ENCODE results near the gene TCHH.

The TCHH gene

GRCh38 chr1:152125834-152126443 lies 10.7 kb upstream of the TCHH start:
- Histone ChIP-seq H3K9ac (ENCODE audit: insufficient read length) (no peak overlapping the region), H3K4me3 (no peak overlapping the region)

GRCh38 chr1:152118915-152119314 lies 3.7 kb upstream of the TCHH start:
- no peaks in the 10 kb centered on the region for H3K36me3 ChIP-seq (ENCODE audit: insufficient read depth, low read length)
- TF ChIP-seq POLR2AphosphoS5 (IDR thresholded peaks at IDR 0.05; ENCODE audit: borderline replicate concordance, low read depth, low read length) (no peak), FOXP2 (optimal IDR thresholded peaks at IDR 0.05; ENCODE audit: control extremely low read depth, extremely low read length, insufficient read depth) (no peak), EZH2 (IDR thresholded peaks at IDR 0.05) (no peak)
- no peak overlapping the region for H3K27ac ChIP-seq
- no peak overlapping the region for H3K9ac ChIP-seq (ENCODE audit: insufficient read length)
- H3K9me3 ChIP-seq (ENCODE audit: low read depth, low read length) = no peaks in the 10 kb centered on the region
- no peak overlapping the region for H3K4me3 ChIP-seq
- no peak for DNase-seq (ENCODE audit: low read depth, low spot score)

More at GRCh38 chr1:152125834-152126443, 10.7 kb upstream of the TCHH start:
- no peak overlapping the region for H3K27ac ChIP-seq
- TF ChIP-seq POLR2AphosphoS5 (IDR thresholded peaks at IDR 0.05; ENCODE audit: borderline replicate concordance, low read depth, low read length) (no peak), EZH2 (IDR thresholded peaks at IDR 0.05) (no peak)
- no peak for DNase-seq (ENCODE audit: low read depth, low spot score)
- H3K36me3 ChIP-seq (ENCODE audit: insufficient read depth, low read length) = no peaks in the 10 kb centered on the region
- no peaks in the 10 kb centered on the region for H3K9me3 ChIP-seq (ENCODE audit: low read depth, low read length)

GRCh38 chr1:152112885-152113432 lies 2.3 kb downstream of the TCHH start:
- H3K27ac ChIP-seq = no peak overlapping the region
- TF ChIP-seq EZH2 (IDR thresholded peaks at IDR 0.05) (no peak), FOXP2 (optimal IDR thresholded peaks at IDR 0.05; ENCODE audit: control extremely low read depth, extremely low read length, insufficient read depth) (no peak), POLR2AphosphoS5 (IDR thresholded peaks at IDR 0.05; ENCODE audit: borderline replicate concordance, low read depth, low read length) (no peak)
- peaks cover 3% of the 10 kb centered on the region; the same call in 1 of the 2 replicates for H3K9me3 ChIP-seq (ENCODE audit: low read depth, low read length)
- DNase-seq (ENCODE audit: low read depth, low spot score) = no peak
- no peaks in the 10 kb centered on the region for H3K36me3 ChIP-seq (ENCODE audit: insufficient read depth, low read length)
- peak overlapping the region; percentile 76 for H3K4me3 ChIP-seq
- no peak overlapping the region for H3K9ac ChIP-seq (ENCODE audit: insufficient read length)

- Histone ChIP-seq H3K9me3 (ENCODE audit: low read depth, low read length) (peaks cover 3% of the 10 kb centered on the region; the same call in 1 of the 2 replicates), H3K4me3 (peak overlapping the region; percentile 76), H3K27ac (no peak overlapping the region), H3K36me3 (ENCODE audit: insufficient read depth, low read length) (no peaks in the 10 kb centered on the region), H3K9ac (ENCODE audit: insufficient read length) (no peak overlapping the region)
- no peak for DNase-seq (ENCODE audit: low read depth, low spot score)
- TF ChIP-seq POLR2AphosphoS5 (IDR thresholded peaks at IDR 0.05; ENCODE audit: borderline replicate concordance, low read depth, low read length) (no peak), FOXP2 (optimal IDR thresholded peaks at IDR 0.05; ENCODE audit: control extremely low read depth, extremely low read length, insufficient read depth) (no peak), EZH2 (IDR thresholded peaks at IDR 0.05) (no peak)
Measured at GRCh38 chr1:152112101-152112884, 3.0 kb downstream of the TCHH start.

DNA sequence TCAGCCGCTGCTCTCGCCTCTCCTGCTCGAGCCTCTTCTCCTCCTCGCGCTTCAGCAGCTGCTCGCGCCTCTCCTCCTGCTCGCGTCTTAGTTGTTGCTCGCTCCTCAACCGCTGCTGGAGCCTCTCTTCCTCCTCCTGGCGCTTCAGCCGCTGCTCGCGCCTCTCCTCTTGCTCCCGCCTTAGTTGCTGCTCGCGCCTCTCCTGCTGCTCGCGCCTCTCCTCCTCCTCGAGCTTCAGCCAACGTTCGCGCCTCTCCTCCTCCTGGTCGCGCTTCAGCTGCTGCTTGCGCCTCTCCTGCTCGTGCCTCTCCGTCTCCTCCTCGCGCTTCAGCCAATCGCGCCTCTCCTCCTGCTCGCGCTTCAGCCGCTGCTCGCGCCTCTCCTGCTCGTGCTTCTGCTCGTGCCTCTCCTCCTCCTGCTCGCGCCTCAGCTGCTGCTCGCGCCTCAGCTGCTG lies 3.7 kb downstream of the TCHH start:
- no peak for DNase-seq (ENCODE audit: low read depth, low spot score)
- no peak overlapping the region for H3K9ac ChIP-seq (ENCODE audit: insufficient read length)
- H3K4me3 ChIP-seq = peak overlapping the region; percentile 76
- no peaks in the 10 kb centered on the region for H3K36me3 ChIP-seq (ENCODE audit: insufficient read depth, low read length)
- no peak overlapping the region for H3K27ac ChIP-seq
- TF ChIP-seq EZH2 (IDR thresholded peaks at IDR 0.05) (no peak), FOXP2 (optimal IDR thresholded peaks at IDR 0.05; ENCODE audit: control extremely low read depth, extremely low read length, insufficient read depth) (no peak)
- peaks cover 3% of the 10 kb centered on the region; the same call in 1 of the 2 replicates for H3K9me3 ChIP-seq (ENCODE audit: low read depth, low read length)

DNA sequence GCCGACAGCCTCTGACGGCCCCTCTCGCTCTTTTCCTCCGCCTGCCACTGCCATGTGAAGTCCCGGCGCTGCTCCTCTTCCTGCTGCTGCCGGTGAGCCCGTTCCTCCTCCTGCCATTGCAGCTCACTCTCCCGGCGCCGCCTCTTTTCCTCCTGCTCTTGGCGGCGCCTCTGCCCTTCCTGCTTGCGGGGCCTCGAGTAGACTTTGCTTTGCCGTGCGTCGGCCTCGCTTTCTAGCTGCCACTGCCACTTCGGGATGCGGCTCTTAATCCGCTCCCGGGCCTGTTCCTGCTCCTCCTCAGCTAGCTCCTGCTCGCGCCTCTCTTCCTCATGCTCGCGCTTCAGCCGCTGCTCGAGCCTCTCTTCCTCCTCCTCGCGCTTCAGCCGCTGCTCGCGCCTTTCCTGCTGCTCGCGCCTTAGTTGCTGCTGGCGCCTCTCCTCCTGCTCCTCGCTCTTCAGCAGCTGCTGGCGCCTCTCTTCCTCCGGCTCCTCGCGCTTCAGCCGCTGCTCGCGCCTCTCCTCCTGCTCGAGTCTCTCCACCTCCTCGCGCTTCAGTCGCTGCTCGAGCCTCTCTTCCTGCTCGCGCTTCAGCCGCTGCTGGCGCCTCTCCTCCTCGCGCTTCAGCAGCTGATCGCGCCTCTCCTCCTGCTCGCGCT lies 4.3 kb downstream of the TCHH start:
- no peak for DNase-seq (ENCODE audit: low read depth, low spot score)
- TF ChIP-seq POLR2AphosphoS5 (IDR thresholded peaks at IDR 0.05; ENCODE audit: borderline replicate concordance, low read depth, low read length) (no peak), EZH2 (IDR thresholded peaks at IDR 0.05) (no peak), FOXP2 (optimal IDR thresholded peaks at IDR 0.05; ENCODE audit: control extremely low read depth, extremely low read length, insufficient read depth) (no peak)
- H3K36me3 ChIP-seq (ENCODE audit: insufficient read depth, low read length) = no peaks in the 10 kb centered on the region
- no peak overlapping the region for H3K27ac ChIP-seq
- H3K9me3 ChIP-seq (ENCODE audit: low read depth, low read length) = peaks cover 3% of the 10 kb centered on the region; the same call in 1 of the 2 replicates
- H3K9ac ChIP-seq (ENCODE audit: insufficient read length) = no peak overlapping the region
- H3K4me3 ChIP-seq = peak overlapping the region; percentile 76

- H3K9ac ChIP-seq (ENCODE audit: insufficient read length) = no peak overlapping the region
- no peak overlapping the region for H3K27ac ChIP-seq
- peak overlapping the region; percentile 76 for H3K4me3 ChIP-seq
Measured at GRCh38 chr1:152110365-152110859, 4.8 kb downstream of the TCHH start.

DNA sequence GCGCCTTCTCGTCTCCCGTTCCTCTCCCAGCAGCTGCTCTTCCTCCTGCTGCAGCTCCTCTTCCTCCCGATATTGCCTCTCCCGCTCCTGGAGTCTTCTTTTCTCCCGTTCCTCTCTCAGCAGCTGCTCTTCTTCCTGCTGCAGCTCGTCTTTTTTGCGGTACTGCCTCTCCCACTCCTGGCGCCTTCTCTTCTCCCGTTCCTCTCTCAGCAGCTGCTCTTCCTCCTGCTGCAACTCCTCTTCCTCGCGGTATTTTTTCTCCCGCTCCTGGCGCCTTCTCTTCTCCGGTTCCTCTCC lies 5.3 kb downstream of the TCHH start:
- TF ChIP-seq EZH2 (IDR thresholded peaks at IDR 0.05) (no peak), FOXP2 (optimal IDR thresholded peaks at IDR 0.05; ENCODE audit: control extremely low read depth, extremely low read length, insufficient read depth) (no peak), POLR2AphosphoS5 (IDR thresholded peaks at IDR 0.05; ENCODE audit: borderline replicate concordance, low read depth, low read length) (no peak)
- no peaks in the 10 kb centered on the region for H3K36me3 ChIP-seq (ENCODE audit: insufficient read depth, low read length)
- DNase-seq (ENCODE audit: low read depth, low spot score) = no peak

More at GRCh38 chr1:152110365-152110859, 4.8 kb downstream of the TCHH start:
- DNase-seq (ENCODE audit: low read depth, low spot score) = no peak
- no peaks in the 10 kb centered on the region for H3K36me3 ChIP-seq (ENCODE audit: insufficient read depth, low read length)
- no peak for TF ChIP-seq POLR2AphosphoS5 (IDR thresholded peaks at IDR 0.05; ENCODE audit: borderline replicate concordance, low read depth, low read length)
- no peak for TF ChIP-seq FOXP2 (optimal IDR thresholded peaks at IDR 0.05; ENCODE audit: control extremely low read depth, extremely low read length, insufficient read depth)
- TF ChIP-seq EZH2 (IDR thresholded peaks at IDR 0.05) = no peak
- peaks cover 3% of the 10 kb centered on the region; the same call in 1 of the 2 replicates for H3K9me3 ChIP-seq (ENCODE audit: low read depth, low read length)

More for the DNA sequence above, 5.3 kb downstream of the TCHH start:
- peak overlapping the region; percentile 76 for H3K4me3 ChIP-seq
- H3K27ac ChIP-seq = no peak overlapping the region
- no peak overlapping the region for H3K9ac ChIP-seq (ENCODE audit: insufficient read length)
- H3K9me3 ChIP-seq (ENCODE audit: low read depth, low read length) = peaks cover 3% of the 10 kb centered on the region; the same call in 1 of the 2 replicates

Measured in SK-N-MC (cell line).